Transverse colon (tissue), 4 donors: ENCODE results near the gene PODXL. TPM values are rescaled to one million over a fixed set of nuclear protein-coding genes. Genes with fewer than 3 reads are reported as not detected.

Source experiments
- DNase-seq: peaks from one replicate; pipeline ENCODE4 v3.0.0-alpha.2; 2019
- H3K27ac ChIP-seq, 4 donors: fragments of 200-600 bp; sonication (generic); 2 replicates each; pipeline ENCODE4 v1.5.1; 2016 to 2018; ENCODE audit warnings: inconsistent platforms in 4 of 4
- H3K27me3 ChIP-seq: fragments of 200-600 bp; sonication (generic); 2 replicates; pipeline ENCODE4 v1.5.1; 2017; ENCODE audit warnings: inconsistent platforms
- H3K36me3 ChIP-seq, 4 donors: fragments of 200-600 bp; sonication (generic); 2 replicates each; pipeline ENCODE4 v1.5.1; 2017 to 2019; ENCODE audit warnings: inconsistent platforms in 4 of 4
- H3K4me1 ChIP-seq, 4 donors: fragments of 200-600 bp; sonication (generic); 2 replicates each; pipeline ENCODE4 v1.5.1; 2017 to 2020; ENCODE audit warnings: inconsistent platforms in 4 of 4
- H3K4me3 ChIP-seq, 4 donors: fragments of 200-600 bp; sonication (generic); 1 replicate in 1 of 4; 2 replicates in 3 of 4; pipeline versions ENCODE4 v1.5.1 to v1.6.1; 2017 to 2019; ENCODE audit warnings: inconsistent platforms in 4 of 4
- H3K9me3 ChIP-seq, 2 donors: fragments of 200-600 bp; sonication (generic); 2 replicates each; pipeline ENCODE4 v1.5.1; 2017 to 2019; ENCODE audit warnings: inconsistent platforms in 2 of 2
- EP300 ChIP-seq: sonication (generic); formaldehyde crosslinking; IDR thresholded peaks from one replicate; pipeline ENCODE4 v1.6.1; 2017; ENCODE audit warnings: antibody characterized with exemption, low read depth
- POLR2A ChIP-seq: fragments of 450-650 bp; IDR thresholded peaks from one replicate; pipeline ENCODE4 v1.6.1; 2016; ENCODE audit warnings: antibody characterized with exemption, mild to moderate bottlenecking, moderate library complexity
- POLR2AphosphoS5 ChIP-seq, 3 donors: sonication (generic); formaldehyde crosslinking; IDR thresholded peaks; one replicate each; pipeline ENCODE4 v1.6.1; 2016; ENCODE audit warnings: antibody characterized with exemption in 3 of 3
- WGBS, 2 donors: methylation state at CpG; one replicate each; pipeline ENCODE4 v1.1.5; 2018; ENCODE audit warnings: low coverage in 1 of 2; 5-methylcytosine and 5-hydroxymethylcytosine counted together
- in situ Hi-C, 4 donors: fragments of 200-750 bp; cut with MboI; loops; one replicate each; pipeline versions ENCODE4 v1.15.0 to v1.15.1; 2017; ENCODE audit warnings: low sequenced_read_pairs in 3 of 4, low pct_ligation_motif_present in 1 of 4, low pct_unique_long_range_greater_than_20kb in 1 of 4
- intact Hi-C: fragments of 100-400 bp; cut with DNase I; formaldehyde crosslinking; loops from one replicate; pipeline ENCODE4 v1.15.1; 2023; ENCODE audit warnings: low total_unique reads
- total RNA-seq, 4 donors: library from RNA; depleted of rRNA; stranded (reverse); fragments of >200 nt; gene quantifications; one replicate each; pipeline ENCODE4 v1.1.0, GENCODE V29; 2016
- TF ChIP-seq, protein P1 (sequence below), 5 experiments: fragments of 200-600 bp in 3 of 5; fragments of 450-650 bp in 2 of 5; sonication (generic) in 3 of 5; IDR thresholded peaks; 1 replicate in 2 of 5; 2 replicates in 3 of 5; pipeline ENCODE4 v1.5.1; 2016 to 2017; ENCODE audit warnings: antibody characterized with exemption in 5 of 5, inconsistent platforms in 3 of 5, mild to moderate bottlenecking in 2 of 5, moderate library complexity in 1 of 5

PODXL gene
- total RNA-seq, 4 donors from 2014 or later: 11.7 to 25.8 (median 16.1) TPM

- TF ChIP-seq, protein P1, sequence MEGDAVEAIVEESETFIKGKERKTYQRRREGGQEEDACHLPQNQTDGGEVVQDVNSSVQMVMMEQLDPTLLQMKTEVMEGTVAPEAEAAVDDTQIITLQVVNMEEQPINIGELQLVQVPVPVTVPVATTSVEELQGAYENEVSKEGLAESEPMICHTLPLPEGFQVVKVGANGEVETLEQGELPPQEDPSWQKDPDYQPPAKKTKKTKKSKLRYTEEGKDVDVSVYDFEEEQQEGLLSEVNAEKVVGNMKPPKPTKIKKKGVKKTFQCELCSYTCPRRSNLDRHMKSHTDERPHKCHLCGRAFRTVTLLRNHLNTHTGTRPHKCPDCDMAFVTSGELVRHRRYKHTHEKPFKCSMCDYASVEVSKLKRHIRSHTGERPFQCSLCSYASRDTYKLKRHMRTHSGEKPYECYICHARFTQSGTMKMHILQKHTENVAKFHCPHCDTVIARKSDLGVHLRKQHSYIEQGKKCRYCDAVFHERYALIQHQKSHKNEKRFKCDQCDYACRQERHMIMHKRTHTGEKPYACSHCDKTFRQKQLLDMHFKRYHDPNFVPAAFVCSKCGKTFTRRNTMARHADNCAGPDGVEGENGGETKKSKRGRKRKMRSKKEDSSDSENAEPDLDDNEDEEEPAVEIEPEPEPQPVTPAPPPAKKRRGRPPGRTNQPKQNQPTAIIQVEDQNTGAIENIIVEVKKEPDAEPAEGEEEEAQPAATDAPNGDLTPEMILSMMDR (IDR thresholded peaks at IDR 0.05): no peak
- TF ChIP-seq EP300 (no peak), POLR2A (no peak), POLR2AphosphoS5 (IDR thresholded peaks at IDR 0.05) (no peak)
- Histone ChIP-seq H3K9me3 (no peaks in the 10 kb centered on the region), H3K27ac (no peak overlapping the region), H3K27me3 (peaks cover 5% of the 10 kb centered on the region), H3K4me1 (no peaks in the 10 kb centered on the region), H3K36me3 (no peaks in the 10 kb centered on the region), H3K4me3 (no peak overlapping the region)
- in situ Hi-C loops (no loop called here), intact Hi-C loops (no loop called here)
- no peak for DNase-seq
- 65 to 74% methylated on average over 5 of the region's 5 CpGs for WGBS, 2 donors
Observed at GRCh38 chr7:131564640-131565039, 8.2 kb upstream of the PODXL start.

DNA sequence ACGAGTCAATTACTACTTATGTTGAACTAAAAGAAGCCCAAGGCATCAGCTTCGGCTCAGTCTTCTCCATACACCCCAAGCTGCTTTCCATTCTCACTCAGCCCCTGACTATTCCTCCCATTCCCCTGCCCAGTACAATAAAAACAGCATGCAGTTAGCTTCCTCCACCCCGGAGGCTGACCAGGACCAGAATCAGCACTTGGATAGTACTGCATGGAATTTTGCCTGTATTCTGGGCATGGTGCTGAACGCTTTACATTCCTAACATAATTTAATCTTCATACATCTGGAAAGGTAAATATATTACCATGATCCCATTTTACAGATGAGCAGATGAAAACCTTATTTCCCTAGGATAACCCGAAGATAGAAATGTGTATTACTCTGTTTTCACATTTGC is 7.5 kb upstream of the PODXL start:
- Histone ChIP-seq H3K27me3 (peaks cover 8% of the 10 kb centered on the region), H3K36me3 (no peaks in the 10 kb centered on the region), H3K4me3 (no peak overlapping the region), H3K27ac (no peak overlapping the region), H3K9me3 (no peaks in the 10 kb centered on the region), H3K4me1 (no peaks in the 10 kb centered on the region)
- in situ Hi-C loops (no loop called here), intact Hi-C loops (no loop called here)
- no peak for DNase-seq
- 80 to 84% methylated on average over 2 to 5 of the region's 5 CpGs for WGBS, 2 donors
- no peak for TF ChIP-seq POLR2AphosphoS5 (IDR thresholded peaks at IDR 0.05)
- no peak for TF ChIP-seq EP300
- TF ChIP-seq, protein P1 (IDR thresholded peaks at IDR 0.05): no peak
- no peak for TF ChIP-seq POLR2A

- peaks cover 18% of the 10 kb centered on the region for H3K27me3 ChIP-seq
- TF ChIP-seq EP300 (no peak), POLR2AphosphoS5 (IDR thresholded peaks at IDR 0.05) (no peak), POLR2A (no peak)
- TF ChIP-seq, protein P1 (IDR thresholded peaks at IDR 0.05): no peak
- intact Hi-C loops (no loop called here), in situ Hi-C loops (no loop called here)
- peaks cover 1 to 5% (median 2%) of the 10 kb centered on the region in 4 donors for H3K4me1 ChIP-seq
- DNase-seq: no peak
- H3K36me3 ChIP-seq: no peaks in the 10 kb centered on the region
- H3K4me3 ChIP-seq: no peak overlapping the region
- no peaks in the 10 kb centered on the region for H3K9me3 ChIP-seq
- 85 to 92% methylated on average over 2 of the region's 2 CpGs for WGBS, 2 donors
- no peak overlapping the region for H3K27ac ChIP-seq
Observed at GRCh38 chr7:131562941-131563340, 6.5 kb upstream of the PODXL start.

- in situ Hi-C loops: no loop called here
- 84 to 93% methylated on average over 2 of the region's 2 CpGs for WGBS, 2 donors
Observed at GRCh38 chr7:131560061-131560460, 3.6 kb upstream of the PODXL start.

More at GRCh38 chr7:131560061-131560460, 3.6 kb upstream of the PODXL start:
- H3K27ac ChIP-seq: no peak overlapping the region
- peaks cover 42% of the 10 kb centered on the region for H3K27me3 ChIP-seq
- no peak for DNase-seq
- H3K9me3 ChIP-seq: no peaks in the 10 kb centered on the region
- intact Hi-C loops: no loop called here
- no peaks in the 10 kb centered on the region for H3K36me3 ChIP-seq
- H3K4me3 ChIP-seq: no peak overlapping the region
- H3K4me1 ChIP-seq: peaks cover 11 to 27% (median 25%) of the 10 kb centered on the region in 4 donors
- no peak for TF ChIP-seq EP300
- no peak for TF ChIP-seq POLR2A
- TF ChIP-seq, protein P1 (IDR thresholded peaks at IDR 0.05): no peak
- TF ChIP-seq POLR2AphosphoS5 (IDR thresholded peaks at IDR 0.05): no peak
